Neural cell (in vitro differentiated cells): ENCODE data around the gene TRIM29. TPM values are rescaled to one million over a fixed set of nuclear protein-coding genes. Genes with fewer than 3 reads are reported as not detected.

ENCODE experiments used
- H2AFZ ChIP-seq: fragments of 200-600, 300-800 bp; sonication (generic), shearing (Covaris generic); 2 replicates; pipeline ENCODE4 v1.6.0; 2014; ENCODE audit warnings: low read depth, mild to moderate bottlenecking, antibody characterized with exemption, low read length, moderate library complexity
- H3F3A ChIP-seq: fragments of 200-600 bp; shearing (Covaris generic); 2 replicates; pipeline ENCODE4 v1.6.1; 2016; ENCODE audit warnings: mild to moderate bottlenecking, moderate library complexity, mixed read lengths, antibody characterized with exemption, low read length; ENCODE audit not compliant: insufficient read depth, poor library complexity, severe bottlenecking
- H3K27ac ChIP-seq: fragments of 200-600, 300-800 bp; sonication (generic), shearing (Covaris generic); 2 replicates; pipeline ENCODE4 v1.5.1; 2014; ENCODE audit warnings: mild to moderate bottlenecking, low read length, moderate library complexity
- H3K27me3 ChIP-seq: fragments of 300-800, 200-600 bp; sonication (generic), shearing (Covaris generic); 2 replicates; pipeline ENCODE4 v1.6.0; 2014; ENCODE audit warnings: mild to moderate bottlenecking, low read depth, low read length, moderate library complexity; ENCODE audit not compliant: insufficient read depth
- H3K36me3 ChIP-seq: fragments of 300-800, 200-600 bp; sonication (generic), shearing (Covaris generic); 2 replicates; pipeline ENCODE4 v1.5.1; 2014; ENCODE audit warnings: mild to moderate bottlenecking, antibody characterized with exemption, low read length, moderate library complexity; ENCODE audit not compliant: insufficient read depth
- H3K4me2 ChIP-seq: fragments of 300-800, 200-600 bp; sonication (generic), shearing (Covaris generic); 2 replicates; pipeline ENCODE4 v1.6.0; 2014; ENCODE audit warnings: mild to moderate bottlenecking, low read length
- H3K4me3 ChIP-seq: fragments of 300-800, 200-600 bp; sonication (generic), shearing (Covaris generic); 2 replicates; pipeline ENCODE4 v1.5.1; 2014; ENCODE audit warnings: mild to moderate bottlenecking, low read length, moderate library complexity
- H3K79me2 ChIP-seq: fragments of 200-600 bp; shearing (Covaris generic); replicated peaks from 2 replicates; pipeline ENCODE4 v1.6.0; 2014; ENCODE audit warnings: mild to moderate bottlenecking, low read length, moderate library complexity; ENCODE audit not compliant: insufficient read depth
- H3K9ac ChIP-seq: fragments of 300-800, 200-600 bp; sonication (generic), shearing (Covaris generic); 2 replicates; pipeline ENCODE4 v1.6.1; 2016; ENCODE audit warnings: mild to moderate bottlenecking, low read length, mixed read lengths
- H3K9me2 ChIP-seq: fragments of 200-600 bp; shearing (Covaris generic); 2 replicates; pipeline ENCODE4 v1.6.1; 2016; ENCODE audit warnings: mild to moderate bottlenecking, low read length, mixed read lengths; ENCODE audit not compliant: insufficient read depth
- H3K9me3 ChIP-seq: fragments of 200-600, 300-800 bp; sonication (generic), shearing (Covaris generic); 2 replicates; pipeline ENCODE4 v1.6.1; 2016; ENCODE audit warnings: mild to moderate bottlenecking, mixed run types, low read length, moderate library complexity, mixed read lengths
- H4K20me1 ChIP-seq: fragments of 200-600 bp; shearing (Covaris generic); 2 replicates; pipeline ENCODE4 v1.6.1; 2016; ENCODE audit warnings: mild to moderate bottlenecking, mixed run types; ENCODE audit not compliant: insufficient read depth
- EP300 ChIP-seq: fragments of 450-650 bp; conservative IDR thresholded peaks from 2 replicates; pipeline ENCODE4 v1.6.1; 2014; ENCODE audit warnings: antibody characterized with exemption, mild to moderate bottlenecking, moderate library complexity; ENCODE audit not compliant: poor library complexity, severe bottlenecking
- EZH2 ChIP-seq: fragments of 200-600, 300-800 bp; shearing (Covaris generic), sonication (generic); IDR thresholded peaks from 2 replicates; pipeline ENCODE4 v1.6.1; 2014; ENCODE audit warnings: antibody characterized with exemption, low read length, borderline replicate concordance, mild to moderate bottlenecking; ENCODE audit not compliant: insufficient read depth, poor library complexity, severe bottlenecking
- MXI1 ChIP-seq: fragments of 450-650 bp; conservative IDR thresholded peaks from 2 replicates; pipeline ENCODE4 v1.6.1; 2014; ENCODE audit warnings: antibody characterized with exemption, mild to moderate bottlenecking; ENCODE audit not compliant: poor library complexity, severe bottlenecking
- POLR2AphosphoS5 ChIP-seq: IDR thresholded peaks from 2 replicates; pipeline ENCODE4 v1.6.1; 2012
- RAD21 ChIP-seq: fragments of 450-650 bp; conservative IDR thresholded peaks from 2 replicates; pipeline ENCODE4 v1.6.1; 2014; ENCODE audit warnings: antibody characterized with exemption, mild to moderate bottlenecking, moderate library complexity
- SMC3 ChIP-seq: fragments of 450-650 bp; conservative IDR thresholded peaks from 2 replicates; pipeline ENCODE4 v1.6.1; 2014; ENCODE audit warnings: antibody characterized with exemption, mild to moderate bottlenecking, moderate library complexity; ENCODE audit not compliant: poor library complexity
- TAF1 ChIP-seq: IDR thresholded peaks from 2 replicates; pipeline ENCODE4 v1.6.1; 2012; ENCODE audit warnings: low read depth
- polyA plus RNA-seq: library from polyadenylated mRNA; depleted of rRNA; stranded (reverse); fragments of >200 nt; gene quantifications from 2 replicates; pipeline ENCODE4 v1.2.3, GENCODE V29; 2014
- TF ChIP-seq, protein P1 (sequence below): IDR thresholded peaks from 2 replicates; pipeline ENCODE4 v1.6.1; 2012; ENCODE audit warnings: borderline replicate concordance
- TF ChIP-seq, protein P2 (sequence below): fragments of 450-650 bp; IDR thresholded peaks from 2 replicates; pipeline ENCODE4 v1.5.1; 2014; ENCODE audit warnings: antibody characterized with exemption, mild to moderate bottlenecking, moderate library complexity; ENCODE audit not compliant: poor library complexity, severe bottlenecking

Gene TRIM29
- polyA plus RNA-seq, 1 donor from 2014 or later = 0.82 TPM

DNA sequence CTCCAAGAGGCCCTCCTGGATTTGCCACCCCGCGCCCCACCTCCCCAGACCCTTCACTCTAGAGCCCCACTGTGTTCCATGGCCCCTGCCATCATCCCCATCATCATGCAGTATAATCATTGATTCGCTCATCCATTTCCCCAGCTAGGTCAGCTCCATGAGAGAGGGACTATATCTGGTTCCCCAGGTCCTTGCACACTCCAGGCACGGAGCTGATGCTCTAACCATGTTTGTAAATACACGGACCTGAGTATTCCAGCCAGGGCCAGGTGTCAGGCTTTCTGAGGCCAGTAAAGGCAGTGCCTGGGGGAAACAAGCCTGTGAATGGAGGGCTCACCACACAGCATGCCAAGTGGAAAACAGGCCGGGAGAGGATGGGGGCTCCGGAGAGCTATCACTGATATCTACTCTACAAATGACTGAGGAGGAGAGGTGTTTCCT, 45.8 kb upstream of the TRIM29 start:
- Histone ChIP-seq H3K27me3 (no peaks in the 10 kb centered on the region), H3K9ac (no peak overlapping the region), H3K9me3 (no peaks in the 10 kb centered on the region), H3K27ac (no peak overlapping the region), H3K9me2 (no peaks in the 10 kb centered on the region), H3K79me2 (no peaks in the 10 kb centered on the region), H2AFZ (no peak overlapping the region), H3K4me2 (no peak overlapping the region), H4K20me1 (no peaks in the 10 kb centered on the region), H3F3A (no peaks in the 10 kb centered on the region), H3K36me3 (no peaks in the 10 kb centered on the region), H3K4me3 (no peak overlapping the region)
- TF ChIP-seq RAD21 (no peak), POLR2AphosphoS5 (no peak), EP300 (no peak), SMC3 (no peak), TAF1 (no peak), EZH2 (no peak), MXI1 (no peak)
- TF ChIP-seq, protein P1, sequence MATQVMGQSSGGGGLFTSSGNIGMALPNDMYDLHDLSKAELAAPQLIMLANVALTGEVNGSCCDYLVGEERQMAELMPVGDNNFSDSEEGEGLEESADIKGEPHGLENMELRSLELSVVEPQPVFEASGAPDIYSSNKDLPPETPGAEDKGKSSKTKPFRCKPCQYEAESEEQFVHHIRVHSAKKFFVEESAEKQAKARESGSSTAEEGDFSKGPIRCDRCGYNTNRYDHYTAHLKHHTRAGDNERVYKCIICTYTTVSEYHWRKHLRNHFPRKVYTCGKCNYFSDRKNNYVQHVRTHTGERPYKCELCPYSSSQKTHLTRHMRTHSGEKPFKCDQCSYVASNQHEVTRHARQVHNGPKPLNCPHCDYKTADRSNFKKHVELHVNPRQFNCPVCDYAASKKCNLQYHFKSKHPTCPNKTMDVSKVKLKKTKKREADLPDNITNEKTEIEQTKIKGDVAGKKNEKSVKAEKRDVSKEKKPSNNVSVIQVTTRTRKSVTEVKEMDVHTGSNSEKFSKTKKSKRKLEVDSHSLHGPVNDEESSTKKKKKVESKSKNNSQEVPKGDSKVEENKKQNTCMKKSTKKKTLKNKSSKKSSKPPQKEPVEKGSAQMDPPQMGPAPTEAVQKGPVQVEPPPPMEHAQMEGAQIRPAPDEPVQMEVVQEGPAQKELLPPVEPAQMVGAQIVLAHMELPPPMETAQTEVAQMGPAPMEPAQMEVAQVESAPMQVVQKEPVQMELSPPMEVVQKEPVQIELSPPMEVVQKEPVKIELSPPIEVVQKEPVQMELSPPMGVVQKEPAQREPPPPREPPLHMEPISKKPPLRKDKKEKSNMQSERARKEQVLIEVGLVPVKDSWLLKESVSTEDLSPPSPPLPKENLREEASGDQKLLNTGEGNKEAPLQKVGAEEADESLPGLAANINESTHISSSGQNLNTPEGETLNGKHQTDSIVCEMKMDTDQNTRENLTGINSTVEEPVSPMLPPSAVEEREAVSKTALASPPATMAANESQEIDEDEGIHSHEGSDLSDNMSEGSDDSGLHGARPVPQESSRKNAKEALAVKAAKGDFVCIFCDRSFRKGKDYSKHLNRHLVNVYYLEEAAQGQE = no peak
- TF ChIP-seq, protein P2, sequence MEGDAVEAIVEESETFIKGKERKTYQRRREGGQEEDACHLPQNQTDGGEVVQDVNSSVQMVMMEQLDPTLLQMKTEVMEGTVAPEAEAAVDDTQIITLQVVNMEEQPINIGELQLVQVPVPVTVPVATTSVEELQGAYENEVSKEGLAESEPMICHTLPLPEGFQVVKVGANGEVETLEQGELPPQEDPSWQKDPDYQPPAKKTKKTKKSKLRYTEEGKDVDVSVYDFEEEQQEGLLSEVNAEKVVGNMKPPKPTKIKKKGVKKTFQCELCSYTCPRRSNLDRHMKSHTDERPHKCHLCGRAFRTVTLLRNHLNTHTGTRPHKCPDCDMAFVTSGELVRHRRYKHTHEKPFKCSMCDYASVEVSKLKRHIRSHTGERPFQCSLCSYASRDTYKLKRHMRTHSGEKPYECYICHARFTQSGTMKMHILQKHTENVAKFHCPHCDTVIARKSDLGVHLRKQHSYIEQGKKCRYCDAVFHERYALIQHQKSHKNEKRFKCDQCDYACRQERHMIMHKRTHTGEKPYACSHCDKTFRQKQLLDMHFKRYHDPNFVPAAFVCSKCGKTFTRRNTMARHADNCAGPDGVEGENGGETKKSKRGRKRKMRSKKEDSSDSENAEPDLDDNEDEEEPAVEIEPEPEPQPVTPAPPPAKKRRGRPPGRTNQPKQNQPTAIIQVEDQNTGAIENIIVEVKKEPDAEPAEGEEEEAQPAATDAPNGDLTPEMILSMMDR = no peak

DNA sequence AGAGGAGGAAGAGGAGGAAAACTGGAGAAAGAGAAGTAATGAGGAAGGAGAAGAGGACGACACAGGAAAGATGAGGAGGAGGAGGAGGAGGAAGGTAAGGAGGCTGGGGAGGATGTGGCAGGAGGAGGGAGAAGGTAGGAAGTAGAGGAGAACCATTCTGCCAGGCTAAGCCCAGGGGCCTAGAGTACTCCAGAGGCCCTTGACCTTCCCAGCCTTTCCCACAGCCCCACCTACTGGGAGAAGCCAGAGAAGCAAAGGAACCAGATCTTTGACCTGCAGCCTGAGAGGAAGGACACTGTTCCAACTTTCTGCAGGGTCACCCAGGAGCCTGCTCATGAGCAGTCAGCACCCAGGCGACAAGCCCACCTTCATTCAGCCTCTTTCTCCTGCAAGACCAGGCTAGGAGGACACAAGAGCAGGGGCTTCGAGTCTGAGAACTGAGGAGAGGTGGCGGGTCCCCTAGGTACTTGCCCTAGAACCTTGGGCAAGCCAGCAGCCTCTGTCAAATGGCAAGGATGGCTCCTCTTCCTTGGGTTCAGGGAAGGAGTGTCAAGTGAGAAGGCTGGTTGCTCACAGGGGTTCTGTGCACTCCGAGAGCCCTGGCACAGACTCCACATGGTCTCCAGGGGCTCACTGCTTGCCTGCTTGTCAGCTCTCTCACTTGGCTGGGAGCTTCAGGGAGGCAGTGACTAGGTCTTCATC, 45.0 kb upstream of the TRIM29 start:
- no peak overlapping the region for H3K27ac ChIP-seq
- H3K4me3 ChIP-seq = peak overlapping the region; percentile 10
- no peak overlapping the region for H2AFZ ChIP-seq
- no peaks in the 10 kb centered on the region for H3K27me3 ChIP-seq
- H3F3A ChIP-seq = no peaks in the 10 kb centered on the region
- H3K9me2 ChIP-seq = no peaks in the 10 kb centered on the region
- no peaks in the 10 kb centered on the region for H3K9me3 ChIP-seq
- no peak overlapping the region for H3K4me2 ChIP-seq
- no peaks in the 10 kb centered on the region for H4K20me1 ChIP-seq
- no peaks in the 10 kb centered on the region for H3K36me3 ChIP-seq
- H3K9ac ChIP-seq = no peak overlapping the region
- TF ChIP-seq EZH2 = no peak
- TF ChIP-seq TAF1 = no peak
- TF ChIP-seq, protein P2 = peak; percentile 40
- TF ChIP-seq SMC3 = no peak
- no peak for TF ChIP-seq EP300
- TF ChIP-seq, protein P1 = no peak
- TF ChIP-seq POLR2AphosphoS5 = no peak
- no peak for TF ChIP-seq RAD21
- no peaks in the 10 kb centered on the region for H3K79me2 ChIP-seq
